ENCODE measurements around the gene SLC25A47. TPM values are rescaled to one million over a fixed set of nuclear protein-coding genes. Genes with fewer than 3 reads are reported as not detected.
A peak's percentile ranks its signal among the peaks of the same experiment; 100 is the strongest.

SLC25A47 gene
- polyA plus RNA-seq, 1 donor from 2014 or later = not detected

DNA sequence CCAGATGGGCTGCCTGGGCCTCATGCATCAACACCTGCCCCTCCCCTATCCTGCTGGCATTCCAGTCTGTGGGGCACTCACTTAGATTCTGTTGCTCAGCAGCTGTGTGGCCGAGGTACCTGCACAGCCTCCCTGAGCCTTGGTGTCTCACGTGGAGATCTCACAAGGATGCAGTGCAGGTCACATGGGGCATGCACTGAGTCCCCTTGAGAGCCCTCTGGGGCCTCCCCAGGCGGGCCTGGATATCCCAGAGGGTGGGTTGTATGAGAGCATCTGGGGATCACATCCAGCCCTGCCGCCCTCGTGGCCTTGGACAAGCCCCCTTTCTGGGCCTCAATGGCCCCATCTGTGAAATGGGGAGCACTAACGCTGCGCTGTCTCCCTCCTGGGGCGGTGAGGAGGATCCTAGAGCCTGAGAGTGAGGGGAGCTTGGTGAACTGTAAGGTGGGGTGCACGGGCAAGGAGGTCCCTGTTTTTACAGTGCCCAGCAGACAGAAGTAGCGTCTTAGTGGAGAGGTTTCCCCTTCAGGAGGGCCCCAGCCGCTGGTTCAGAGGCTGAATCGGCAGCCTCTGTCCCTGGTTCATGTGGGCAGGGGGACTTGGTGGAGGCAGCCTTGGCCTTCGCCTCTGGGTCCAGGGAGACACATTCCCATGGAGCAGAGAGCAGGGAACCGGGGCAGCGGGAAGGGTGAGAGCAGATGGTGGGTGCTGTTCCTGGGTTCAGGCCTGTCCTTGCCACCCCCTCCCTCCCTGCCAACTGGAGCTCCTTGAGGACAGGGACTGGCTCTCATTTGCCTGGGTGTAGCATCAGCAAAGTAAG lies 791 bp upstream of the SLC25A47 start:
- no peak overlapping the region for H3K27ac Mint-ChIP-seq
- peak overlapping the region in 1 of 4 donors; percentile 33 for H3K4me3 Mint-ChIP-seq
- no peaks in the 10 kb centered on the region for H3K9me3 Mint-ChIP-seq
- no peaks in the 10 kb centered on the region for H3K36me3 Mint-ChIP-seq
- no peaks in the 10 kb centered on the region for H3K27me3 Mint-ChIP-seq
- peaks cover 2 to 4% (median 4%) of the 10 kb centered on the region in 3 donors for H3K4me1 Mint-ChIP-seq

DNA sequence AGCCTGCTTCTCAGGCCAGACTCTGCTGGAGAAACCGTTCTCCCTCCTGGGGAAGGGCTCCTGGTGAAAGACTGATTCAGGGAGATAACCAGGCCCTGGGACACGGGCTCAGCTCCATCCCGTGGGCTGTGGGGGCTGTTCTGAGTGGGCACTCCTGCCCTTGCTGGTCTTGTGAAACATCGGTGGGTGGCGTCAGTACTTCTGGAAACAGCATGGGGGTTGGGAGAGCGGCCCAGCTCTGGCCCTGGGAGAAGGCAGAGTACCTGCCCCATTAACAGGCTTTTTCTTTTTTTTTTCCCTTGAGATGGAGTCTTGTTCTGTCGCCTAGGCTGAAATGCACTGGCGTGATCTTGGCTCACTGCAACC lies 786 bp downstream of the SLC25A47 start:
- H3K4me1 Mint-ChIP-seq = peaks cover 0 to 4% (median 2%) of the 10 kb centered on the region in 3 donors
- no peaks in the 10 kb centered on the region for H3K9me3 Mint-ChIP-seq
- no peak overlapping the region for H3K4me3 Mint-ChIP-seq
- H3K27me3 Mint-ChIP-seq = no peaks in the 10 kb centered on the region
- H3K27ac Mint-ChIP-seq = no peak overlapping the region
- no peaks in the 10 kb centered on the region for H3K36me3 Mint-ChIP-seq

DNA sequence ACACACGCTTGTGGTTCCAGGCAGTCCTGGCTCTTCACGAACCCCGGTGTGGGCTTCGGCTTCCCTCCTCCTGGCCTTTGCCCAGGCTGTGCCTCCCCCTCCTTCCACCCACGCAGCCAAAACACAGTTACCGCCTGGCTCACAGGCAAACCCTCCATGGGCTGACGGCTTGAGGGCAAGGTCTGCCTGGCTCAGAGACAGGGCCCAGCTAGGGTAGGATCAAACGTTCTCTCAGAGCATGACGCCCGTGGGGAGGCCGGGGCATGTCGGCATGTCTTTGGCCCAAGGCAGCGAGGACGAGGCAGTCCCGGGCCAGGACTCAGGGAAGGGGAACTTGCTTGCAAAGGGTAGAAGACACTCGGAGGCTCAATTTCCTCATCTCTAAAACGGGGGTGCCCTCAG lies 2.1 kb downstream of the SLC25A47 start:
- no peaks in the 10 kb centered on the region for H3K36me3 Mint-ChIP-seq
- no peaks in the 10 kb centered on the region for H3K9me3 Mint-ChIP-seq
- no peaks in the 10 kb centered on the region for H3K4me1 Mint-ChIP-seq
- no peak overlapping the region for H3K4me3 Mint-ChIP-seq
- H3K27ac Mint-ChIP-seq = no peak overlapping the region
- H3K27me3 Mint-ChIP-seq = no peaks in the 10 kb centered on the region

DNA sequence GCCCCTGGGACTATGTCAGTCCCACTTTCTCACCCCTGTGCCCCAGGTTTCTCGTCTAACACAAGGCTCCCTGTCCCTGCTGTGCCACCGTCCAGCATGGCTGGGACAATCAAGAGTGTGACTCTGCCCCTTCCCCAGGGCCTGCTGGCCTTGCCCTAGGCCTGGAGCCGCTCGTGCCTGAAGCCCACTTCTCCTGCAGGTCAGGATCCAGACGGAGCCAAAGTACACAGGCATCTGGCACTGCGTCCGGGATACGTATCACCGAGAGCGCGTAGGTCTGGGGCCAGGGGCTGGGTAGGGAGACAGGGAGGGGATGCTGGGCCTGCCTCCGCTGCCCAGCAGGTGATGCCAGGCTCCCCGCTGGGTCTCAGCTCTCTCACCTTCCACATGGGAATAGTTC lies 2.8 kb downstream of the SLC25A47 start:
- Mint-ChIP-seq H3K4me1 (no peaks in the 10 kb centered on the region), H3K36me3 (no peaks in the 10 kb centered on the region), H3K27ac (peak overlapping the region in 1 of 3 donors; percentile 20), H3K9me3 (no peaks in the 10 kb centered on the region), H3K27me3 (no peaks in the 10 kb centered on the region), H3K4me3 (no peak overlapping the region)

DNA sequence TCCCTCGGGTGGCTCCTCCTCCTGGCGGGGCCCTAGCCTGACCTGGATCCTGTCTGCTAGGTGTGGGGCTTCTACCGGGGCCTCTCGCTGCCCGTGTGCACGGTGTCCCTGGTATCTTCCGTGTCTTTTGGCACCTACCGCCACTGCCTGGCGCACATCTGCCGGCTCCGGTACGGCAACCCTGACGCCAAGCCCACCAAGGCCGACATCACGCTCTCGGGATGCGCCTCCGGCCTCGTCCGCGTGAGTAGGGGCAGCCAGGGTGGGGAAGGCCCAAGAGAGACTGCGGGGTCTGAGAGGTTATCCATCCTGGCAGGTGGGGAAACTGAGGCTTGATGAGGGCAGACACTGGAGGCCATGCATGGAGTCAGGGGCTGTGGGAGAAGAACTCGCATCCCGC lies 4.0 kb downstream of the SLC25A47 start:
- no peaks in the 10 kb centered on the region for H3K27me3 Mint-ChIP-seq
- no peaks in the 10 kb centered on the region for H3K36me3 Mint-ChIP-seq
- H3K4me3 Mint-ChIP-seq = no peak overlapping the region
- no peak overlapping the region for H3K27ac Mint-ChIP-seq
- no peaks in the 10 kb centered on the region for H3K9me3 Mint-ChIP-seq
- peaks cover 0 to 2% (median 0%) of the 10 kb centered on the region in 3 donors for H3K4me1 Mint-ChIP-seq

DNA sequence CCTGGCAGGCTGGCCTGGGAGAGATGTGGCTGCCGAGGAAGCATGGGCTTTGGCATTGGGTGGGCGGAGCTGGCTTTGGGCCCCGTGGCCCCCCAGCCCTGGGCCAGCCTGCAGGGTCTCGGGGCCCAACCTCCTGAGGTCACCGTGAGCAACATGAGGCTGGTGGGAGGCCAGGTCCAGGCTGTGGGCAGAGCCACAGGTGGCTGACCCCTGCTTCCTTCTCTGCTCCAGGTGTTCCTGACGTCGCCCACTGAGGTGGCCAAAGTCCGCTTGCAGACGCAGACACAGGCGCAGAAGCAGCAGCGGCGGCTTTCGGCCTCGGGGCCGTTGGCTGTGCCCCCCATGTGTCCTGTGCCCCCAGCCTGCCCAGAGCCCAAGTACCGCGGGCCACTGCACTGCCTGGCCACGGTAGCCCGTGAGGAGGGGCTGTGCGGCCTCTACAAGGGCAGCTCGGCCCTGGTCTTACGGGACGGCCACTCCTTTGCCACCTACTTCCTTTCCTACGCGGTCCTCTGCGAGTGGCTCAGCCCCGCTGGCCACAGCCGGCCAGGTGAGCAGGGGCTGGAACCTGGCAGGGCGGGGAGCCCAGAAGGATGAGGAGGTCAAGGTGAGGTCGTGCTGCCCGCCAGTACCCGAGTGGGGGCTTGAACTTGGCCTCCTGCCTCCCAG lies 5.5 kb downstream of the SLC25A47 start:
- H3K36me3 Mint-ChIP-seq = no peaks in the 10 kb centered on the region
- no peaks in the 10 kb centered on the region for H3K9me3 Mint-ChIP-seq
- H3K27ac Mint-ChIP-seq = no peak overlapping the region
- no peak overlapping the region for H3K4me3 Mint-ChIP-seq
- peaks cover 0 to 2% (median 0%) of the 10 kb centered on the region in 3 donors for H3K4me1 Mint-ChIP-seq
- no peaks in the 10 kb centered on the region for H3K27me3 Mint-ChIP-seq

DNA sequence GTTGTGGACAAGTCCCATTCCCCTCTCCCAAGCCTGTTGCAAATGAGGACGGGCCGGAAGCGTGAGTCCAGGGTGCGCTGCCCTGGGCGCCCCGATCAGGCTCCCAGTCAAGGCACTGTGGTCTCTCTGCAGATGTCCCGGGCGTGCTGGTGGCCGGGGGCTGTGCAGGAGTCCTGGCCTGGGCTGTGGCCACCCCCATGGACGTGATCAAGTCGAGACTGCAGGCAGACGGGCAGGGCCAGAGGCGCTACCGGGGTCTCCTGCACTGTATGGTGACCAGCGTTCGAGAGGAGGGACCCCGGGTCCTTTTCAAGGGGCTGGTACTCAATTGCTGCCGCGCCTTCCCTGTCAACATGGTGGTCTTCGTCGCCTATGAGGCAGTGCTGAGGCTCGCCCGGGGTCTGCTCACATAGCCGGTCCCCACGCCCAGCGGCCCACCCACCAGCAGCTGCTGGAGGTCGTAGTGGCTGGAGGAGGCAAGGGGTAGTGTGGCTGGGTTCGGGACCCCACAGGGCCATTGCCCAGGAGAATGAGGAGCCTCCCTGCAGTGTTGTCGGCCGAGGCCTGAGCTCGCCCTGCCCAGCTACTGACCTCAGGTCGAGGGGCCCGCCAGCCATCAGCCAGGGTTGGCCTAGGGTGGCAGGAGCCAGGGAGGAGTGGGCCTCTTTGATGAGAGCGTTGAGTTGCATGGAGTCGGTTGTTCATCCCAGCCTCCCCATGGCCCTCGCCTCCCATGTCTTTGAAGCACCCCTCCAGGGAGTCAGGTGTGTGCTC lies 6.3 kb downstream of the SLC25A47 start:
- Mint-ChIP-seq H3K9me3 (no peaks in the 10 kb centered on the region), H3K27me3 (no peaks in the 10 kb centered on the region), H3K27ac (no peak overlapping the region), H3K36me3 (peaks cover 1% of the 10 kb centered on the region), H3K4me1 (peaks cover 0 to 2% (median 0%) of the 10 kb centered on the region in 3 donors), H3K4me3 (no peak overlapping the region)

DNA sequence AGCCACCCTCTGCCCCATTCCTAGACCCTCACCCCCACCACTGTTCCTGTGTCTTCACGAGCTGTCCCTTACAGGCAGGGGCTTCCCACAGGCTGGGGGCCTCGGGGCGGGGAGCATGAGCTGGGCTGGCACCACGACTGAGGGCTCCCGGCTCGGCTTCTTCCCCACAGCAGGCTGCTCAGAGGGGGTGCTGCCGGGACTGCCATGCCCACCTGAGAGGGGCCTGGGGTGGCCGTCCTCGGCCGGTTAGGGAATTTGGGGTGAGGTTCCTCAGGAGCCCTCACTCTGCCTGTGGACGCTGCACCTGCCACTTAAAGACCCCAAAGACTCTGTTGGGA lies 6.8 kb downstream of the SLC25A47 start:
- Mint-ChIP-seq H3K4me1 (peaks cover 0 to 2% (median 0%) of the 10 kb centered on the region in 3 donors), H3K9me3 (no peaks in the 10 kb centered on the region), H3K36me3 (peaks cover 2% of the 10 kb centered on the region), H3K4me3 (no peak overlapping the region), H3K27me3 (no peaks in the 10 kb centered on the region), H3K27ac (no peak overlapping the region)

DNA sequence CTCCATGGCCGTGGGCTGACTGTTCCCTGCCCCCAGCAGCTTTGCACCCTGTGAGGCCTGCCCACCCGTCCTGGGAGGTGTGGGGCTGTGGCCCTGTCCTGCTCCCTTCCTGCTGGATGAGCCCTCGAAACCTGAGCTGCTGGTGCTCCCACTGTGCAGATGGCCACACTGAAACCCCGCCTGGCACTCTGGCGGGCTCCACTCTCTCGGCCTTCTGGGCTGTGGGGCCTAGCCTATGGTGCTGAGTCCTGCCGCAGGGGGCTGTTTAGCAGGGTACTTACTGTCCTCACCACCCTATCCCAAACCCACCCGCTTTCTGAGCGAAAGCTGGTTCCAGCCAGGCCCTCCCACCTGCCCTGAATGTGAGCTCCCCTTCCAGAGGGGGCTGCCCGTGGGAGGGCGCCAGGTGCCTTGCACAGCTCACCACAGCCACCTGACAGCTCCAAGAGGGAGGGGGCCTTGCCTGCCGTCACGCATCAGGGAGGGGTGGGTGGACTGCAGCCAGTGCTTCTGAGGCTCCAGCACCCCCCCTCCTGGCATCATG lies 7.3 kb downstream of the SLC25A47 start:
- H3K27ac Mint-ChIP-seq = no peak overlapping the region
- peaks cover 2% of the 10 kb centered on the region for H3K36me3 Mint-ChIP-seq
- H3K4me1 Mint-ChIP-seq = peaks cover 0 to 2% (median 0%) of the 10 kb centered on the region in 3 donors
- H3K4me3 Mint-ChIP-seq = no peak overlapping the region
- no peaks in the 10 kb centered on the region for H3K27me3 Mint-ChIP-seq
- no peaks in the 10 kb centered on the region for H3K9me3 Mint-ChIP-seq

DNA sequence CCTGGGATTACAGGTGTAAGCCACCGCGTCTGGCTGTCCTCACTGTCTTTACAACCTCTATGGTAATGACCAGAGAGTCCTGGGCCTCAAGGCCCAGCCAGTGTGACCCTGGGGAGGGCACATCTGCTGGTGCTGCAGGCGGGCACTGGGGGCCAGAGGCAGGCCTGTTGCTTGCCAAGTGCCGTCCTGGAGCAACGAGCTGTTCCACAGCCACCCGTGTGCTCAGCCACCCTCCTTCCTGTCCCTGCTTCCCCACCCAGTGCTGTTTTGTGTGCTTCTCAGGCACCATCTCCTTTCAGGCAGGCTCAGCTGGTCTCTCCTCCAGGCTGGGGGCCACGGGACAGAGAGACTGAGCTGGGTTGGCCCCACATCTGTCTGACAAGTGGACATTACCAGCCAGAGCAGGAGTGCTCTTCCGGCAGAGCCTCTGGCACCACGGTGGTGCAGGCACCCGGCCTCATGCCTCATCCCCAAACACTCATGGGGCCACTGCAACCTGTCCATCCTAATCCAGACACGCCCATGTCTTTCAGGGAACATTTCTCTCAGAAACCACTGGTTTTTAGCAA lies 9.0 kb downstream of the SLC25A47 start:
- H3K27ac Mint-ChIP-seq = peak overlapping the region in 2 of 3 donors; percentile 54 to 85
- no peaks in the 10 kb centered on the region for H3K9me3 Mint-ChIP-seq
- H3K27me3 Mint-ChIP-seq = no peaks in the 10 kb centered on the region
- H3K36me3 Mint-ChIP-seq = peaks cover 3% of the 10 kb centered on the region
- H3K4me1 Mint-ChIP-seq = peaks cover 0 to 4% (median 0%) of the 10 kb centered on the region in 3 donors
- no peak overlapping the region for H3K4me3 Mint-ChIP-seq

DNA sequence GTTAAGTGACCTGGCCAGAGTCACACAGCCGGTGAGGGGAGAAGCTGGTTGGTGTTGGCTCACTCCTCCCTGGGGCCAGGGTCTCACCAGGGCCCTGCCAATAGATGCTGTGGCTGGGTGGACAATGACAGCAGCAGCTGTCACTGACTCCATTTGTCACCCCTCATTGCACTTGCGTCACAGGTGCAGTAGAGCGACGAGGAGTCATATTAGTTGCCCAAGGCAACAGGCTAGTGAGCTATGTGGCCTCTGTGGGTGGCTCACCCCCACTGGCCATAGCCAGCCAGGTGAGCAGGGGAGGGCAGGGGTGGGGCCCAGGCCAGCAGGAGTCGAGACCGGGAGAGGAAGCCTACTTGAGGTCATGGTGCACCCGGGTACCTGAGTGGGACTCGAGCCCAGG lies 9.7 kb downstream of the SLC25A47 start:
- H3K4me1 Mint-ChIP-seq = peaks cover 0 to 4% (median 0%) of the 10 kb centered on the region in 3 donors
- peak overlapping the region in 1 of 3 donors; percentile 54 for H3K27ac Mint-ChIP-seq
- no peaks in the 10 kb centered on the region for H3K27me3 Mint-ChIP-seq
- no peaks in the 10 kb centered on the region for H3K9me3 Mint-ChIP-seq
- H3K4me3 Mint-ChIP-seq = no peak overlapping the region
- peaks cover 3% of the 10 kb centered on the region for H3K36me3 Mint-ChIP-seq

DNA sequence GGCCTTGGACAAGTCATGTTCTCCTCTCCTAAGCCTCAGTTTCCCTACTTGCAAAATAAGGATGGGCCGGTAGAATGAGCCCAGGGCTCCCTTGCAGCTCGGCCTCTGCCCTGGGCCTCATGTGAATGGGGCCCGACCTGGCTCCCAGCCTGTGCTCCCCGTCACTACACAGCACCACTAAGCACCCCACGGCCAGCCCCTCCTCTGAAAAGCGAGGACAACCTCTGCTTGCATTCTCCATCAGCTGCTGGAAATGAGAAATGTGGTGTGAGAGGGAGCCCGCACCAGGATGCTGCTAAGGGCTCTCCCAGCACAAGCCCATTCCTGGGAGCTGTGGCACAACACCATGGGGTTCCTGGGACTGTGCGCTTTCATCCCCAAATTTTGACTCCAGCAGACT lies 10.2 kb downstream of the SLC25A47 start:
- no peak overlapping the region for H3K27ac Mint-ChIP-seq
- H3K4me3 Mint-ChIP-seq = no peak overlapping the region

DNA sequence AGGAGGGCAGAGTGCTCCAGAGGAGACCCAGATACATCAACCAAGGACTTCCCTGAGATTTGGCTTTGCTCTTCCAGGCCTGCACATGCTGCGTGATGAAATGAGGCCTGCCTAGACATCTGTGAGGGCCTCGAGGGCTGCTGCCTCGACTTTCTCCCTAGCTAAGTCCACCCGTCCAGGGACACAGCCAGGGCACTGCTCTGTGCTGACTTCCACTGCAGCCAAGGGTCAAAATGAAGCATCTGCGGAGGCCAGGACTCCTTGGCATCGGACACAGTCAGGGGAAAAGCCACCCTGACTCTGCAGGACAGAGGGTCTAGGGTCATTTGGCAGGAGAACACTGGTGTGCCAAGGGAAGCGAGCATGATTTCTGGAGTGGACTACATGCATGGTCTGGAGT lies 10.7 kb downstream of the SLC25A47 start:
- Mint-ChIP-seq H3K27ac (peak overlapping the region in 1 of 3 donors; percentile 13), H3K27me3 (no peaks in the 10 kb centered on the region), H3K36me3 (peaks cover 3% of the 10 kb centered on the region), H3K4me1 (peaks cover 0 to 4% (median 0%) of the 10 kb centered on the region in 3 donors), H3K4me3 (no peak overlapping the region), H3K9me3 (no peaks in the 10 kb centered on the region)

More for the DNA sequence above, 10.2 kb downstream of the SLC25A47 start:
- peaks cover 0 to 4% (median 0%) of the 10 kb centered on the region in 3 donors for H3K4me1 Mint-ChIP-seq
- H3K9me3 Mint-ChIP-seq = no peaks in the 10 kb centered on the region
- peaks cover 3% of the 10 kb centered on the region for H3K36me3 Mint-ChIP-seq
- H3K27me3 Mint-ChIP-seq = no peaks in the 10 kb centered on the region

DNA sequence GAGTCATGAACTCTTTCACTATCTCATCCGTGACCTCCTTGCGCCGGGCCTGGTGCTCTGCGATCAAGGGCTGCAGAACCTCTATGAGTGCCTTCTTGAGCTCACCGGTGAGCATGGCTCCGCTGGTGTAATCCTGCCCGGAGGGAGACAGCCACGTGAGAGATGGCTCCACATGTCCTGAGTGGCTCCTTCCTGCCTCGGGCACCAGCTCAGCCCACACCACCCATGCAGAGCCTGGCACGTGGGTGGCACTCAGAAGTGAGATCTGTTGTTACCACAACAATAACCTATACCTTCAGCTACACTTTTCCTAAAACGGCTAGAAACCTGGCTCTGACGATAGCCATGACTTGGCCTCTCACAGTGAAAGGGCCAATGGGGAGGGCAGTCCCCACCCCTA lies 11.8 kb downstream of the SLC25A47 start:
- peaks cover under 1 to 5% (median 4%) of the 10 kb centered on the region in 3 donors for H3K4me1 Mint-ChIP-seq
- H3K9me3 Mint-ChIP-seq = no peaks in the 10 kb centered on the region
- H3K27ac Mint-ChIP-seq = no peak overlapping the region
- peaks cover 3% of the 10 kb centered on the region for H3K36me3 Mint-ChIP-seq
- no peak overlapping the region for H3K4me3 Mint-ChIP-seq
- H3K27me3 Mint-ChIP-seq = no peaks in the 10 kb centered on the region

All from IgD-negative memory B cell (primary cell).